Measurements from ENCODE around the gene KNDC1.

The KNDC1 gene

GRCh38 chr10:133270773-133271297 is 110.8 kb downstream of the KNDC1 start:
- H3K9ac ChIP-seq (ENCODE audit: insufficient read length) = no peak overlapping the region
- DNase-seq (ENCODE audit: low read depth, low spot score) = no peak

GRCh38 chr10:133271521-133272300 is 111.7 kb downstream of the KNDC1 start:
- no peak for DNase-seq (ENCODE audit: low read depth, low spot score)
- no peak overlapping the region for H3K27ac ChIP-seq
- H3K9me3 ChIP-seq (ENCODE audit: low read depth, low read length) = no peaks in the 10 kb centered on the region
- no peak overlapping the region for H3K9ac ChIP-seq (ENCODE audit: insufficient read length)
- no peak overlapping the region for H3K4me3 ChIP-seq
- no peak for TF ChIP-seq POLR2AphosphoS5 (IDR thresholded peaks at IDR 0.05; ENCODE audit: borderline replicate concordance, low read depth, low read length)
- no peak for TF ChIP-seq EZH2 (IDR thresholded peaks at IDR 0.05)
- TF ChIP-seq FOXP2 (optimal IDR thresholded peaks at IDR 0.05; ENCODE audit: control extremely low read depth, extremely low read length, insufficient read depth) = no peak
- H3K36me3 ChIP-seq (ENCODE audit: insufficient read depth, low read length) = no peaks in the 10 kb centered on the region

More at GRCh38 chr10:133270773-133271297, 110.8 kb downstream of the KNDC1 start:
- Histone ChIP-seq H3K36me3 (ENCODE audit: insufficient read depth, low read length) (no peaks in the 10 kb centered on the region), H3K4me3 (no peak overlapping the region), H3K9me3 (ENCODE audit: low read depth, low read length) (no peaks in the 10 kb centered on the region), H3K27ac (no peak overlapping the region)
- TF ChIP-seq FOXP2 (optimal IDR thresholded peaks at IDR 0.05; ENCODE audit: control extremely low read depth, extremely low read length, insufficient read depth) (no peak), EZH2 (IDR thresholded peaks at IDR 0.05) (no peak), POLR2AphosphoS5 (IDR thresholded peaks at IDR 0.05; ENCODE audit: borderline replicate concordance, low read depth, low read length) (no peak)

- H3K9ac ChIP-seq (ENCODE audit: insufficient read length) = no peak overlapping the region
Observed at GRCh38 chr10:133272301-133272963, 112.4 kb downstream of the KNDC1 start.

GRCh38 chr10:133272964-133273420 is 113.0 kb downstream of the KNDC1 start:
- no peak for TF ChIP-seq POLR2AphosphoS5 (IDR thresholded peaks at IDR 0.05; ENCODE audit: borderline replicate concordance, low read depth, low read length)
- TF ChIP-seq EZH2 (IDR thresholded peaks at IDR 0.05) = no peak
- no peak for TF ChIP-seq FOXP2 (optimal IDR thresholded peaks at IDR 0.05; ENCODE audit: control extremely low read depth, extremely low read length, insufficient read depth)
- no peak overlapping the region for H3K27ac ChIP-seq
- no peak overlapping the region for H3K9ac ChIP-seq (ENCODE audit: insufficient read length)
- no peak overlapping the region for H3K4me3 ChIP-seq
- DNase-seq (ENCODE audit: low read depth, low spot score) = no peak
- no peaks in the 10 kb centered on the region for H3K9me3 ChIP-seq (ENCODE audit: low read depth, low read length)
- no peaks in the 10 kb centered on the region for H3K36me3 ChIP-seq (ENCODE audit: insufficient read depth, low read length)

More at GRCh38 chr10:133272301-133272963, 112.4 kb downstream of the KNDC1 start:
- Histone ChIP-seq H3K9me3 (ENCODE audit: low read depth, low read length) (no peaks in the 10 kb centered on the region), H3K36me3 (ENCODE audit: insufficient read depth, low read length) (no peaks in the 10 kb centered on the region), H3K27ac (no peak overlapping the region), H3K4me3 (no peak overlapping the region)
- no peak for DNase-seq (ENCODE audit: low read depth, low spot score)
- TF ChIP-seq EZH2 (IDR thresholded peaks at IDR 0.05) = no peak
- no peak for TF ChIP-seq FOXP2 (optimal IDR thresholded peaks at IDR 0.05; ENCODE audit: control extremely low read depth, extremely low read length, insufficient read depth)
- TF ChIP-seq POLR2AphosphoS5 (IDR thresholded peaks at IDR 0.05; ENCODE audit: borderline replicate concordance, low read depth, low read length) = no peak

- H3K27ac ChIP-seq = no peak overlapping the region
- H3K36me3 ChIP-seq (ENCODE audit: insufficient read depth, low read length) = no peaks in the 10 kb centered on the region
- TF ChIP-seq EZH2 (IDR thresholded peaks at IDR 0.05) = no peak
- TF ChIP-seq FOXP2 (optimal IDR thresholded peaks at IDR 0.05; ENCODE audit: control extremely low read depth, extremely low read length, insufficient read depth) = no peak
- TF ChIP-seq POLR2AphosphoS5 (IDR thresholded peaks at IDR 0.05; ENCODE audit: borderline replicate concordance, low read depth, low read length) = no peak
- H3K9ac ChIP-seq (ENCODE audit: insufficient read length) = no peak overlapping the region
- DNase-seq (ENCODE audit: low read depth, low spot score) = no peak
- no peaks in the 10 kb centered on the region for H3K9me3 ChIP-seq (ENCODE audit: low read depth, low read length)
- H3K4me3 ChIP-seq = no peak overlapping the region
Observed at GRCh38 chr10:133273534-133274143, 113.6 kb downstream of the KNDC1 start.

GRCh38 chr10:133274751-133275683 is 115.0 kb downstream of the KNDC1 start:
- no peak overlapping the region for H3K27ac ChIP-seq
- no peaks in the 10 kb centered on the region for H3K36me3 ChIP-seq (ENCODE audit: insufficient read depth, low read length)
- TF ChIP-seq EZH2 (IDR thresholded peaks at IDR 0.05) = no peak
- TF ChIP-seq POLR2AphosphoS5 (IDR thresholded peaks at IDR 0.05; ENCODE audit: borderline replicate concordance, low read depth, low read length) = no peak
- no peak for TF ChIP-seq FOXP2 (optimal IDR thresholded peaks at IDR 0.05; ENCODE audit: control extremely low read depth, extremely low read length, insufficient read depth)
- H3K9me3 ChIP-seq (ENCODE audit: low read depth, low read length) = no peaks in the 10 kb centered on the region
- no peak overlapping the region for H3K4me3 ChIP-seq
- DNase-seq (ENCODE audit: low read depth, low spot score) = no peak
- H3K9ac ChIP-seq (ENCODE audit: insufficient read length) = no peak overlapping the region

GRCh38 chr10:133275684-133276092 is 115.7 kb downstream of the KNDC1 start:
- H3K36me3 ChIP-seq (ENCODE audit: insufficient read depth, low read length) = no peaks in the 10 kb centered on the region
- no peak for DNase-seq (ENCODE audit: low read depth, low spot score)
- H3K4me3 ChIP-seq = no peak overlapping the region
- H3K9ac ChIP-seq (ENCODE audit: insufficient read length) = no peak overlapping the region
- no peak overlapping the region for H3K27ac ChIP-seq
- no peaks in the 10 kb centered on the region for H3K9me3 ChIP-seq (ENCODE audit: low read depth, low read length)
- TF ChIP-seq POLR2AphosphoS5 (IDR thresholded peaks at IDR 0.05; ENCODE audit: borderline replicate concordance, low read depth, low read length) = no peak
- no peak for TF ChIP-seq FOXP2 (optimal IDR thresholded peaks at IDR 0.05; ENCODE audit: control extremely low read depth, extremely low read length, insufficient read depth)
- no peak for TF ChIP-seq EZH2 (IDR thresholded peaks at IDR 0.05)

Measured in SK-N-MC (cell line).